Measurements from ENCODE around the gene BTBD3. TPM values are rescaled to one million over a fixed set of nuclear protein-coding genes. Genes with fewer than 3 reads are reported as not detected.

BTBD3 gene
- total and polyA plus RNA-seq, 7 donors = 14.6 to 47.6 (median 26.8) TPM

DNA sequence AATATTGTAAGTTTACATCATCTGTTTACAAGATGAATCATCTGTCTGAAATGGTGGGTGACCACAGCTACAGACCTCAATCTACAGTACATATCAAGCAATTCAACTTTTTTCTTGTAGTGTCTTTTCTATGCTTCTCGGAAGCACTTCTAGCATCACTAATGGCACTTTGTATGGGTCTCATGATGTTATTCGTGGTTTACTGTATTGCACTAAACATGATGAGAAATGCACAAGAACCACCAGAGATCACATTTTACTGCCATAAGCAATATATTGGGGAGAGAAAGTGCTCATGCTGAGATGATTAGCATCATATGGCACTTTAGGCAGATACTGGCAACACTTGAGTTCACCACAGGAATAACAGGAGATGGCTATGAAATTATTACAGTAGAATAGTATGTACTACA, 15.4 kb upstream of the BTBD3 start:
- intact Hi-C loops (cut with DNase I) = no loop called here
- no peak overlapping the region for H3K4me3 ChIP-seq
- no peaks in the 10 kb centered on the region for H3K36me3 ChIP-seq
- 76 to 87% methylated on average over 2 of the region's 2 CpGs for WGBS, 2 donors
- H3K27me3 ChIP-seq = no peaks in the 10 kb centered on the region
- TF ChIP-seq POLR2A (IDR thresholded peaks at IDR 0.05) (no peak), POLR2AphosphoS5 (IDR thresholded peaks at IDR 0.05) (no peak), EP300 (IDR thresholded peaks at IDR 0.05) (no peak)
- TF ChIP-seq, protein P1, sequence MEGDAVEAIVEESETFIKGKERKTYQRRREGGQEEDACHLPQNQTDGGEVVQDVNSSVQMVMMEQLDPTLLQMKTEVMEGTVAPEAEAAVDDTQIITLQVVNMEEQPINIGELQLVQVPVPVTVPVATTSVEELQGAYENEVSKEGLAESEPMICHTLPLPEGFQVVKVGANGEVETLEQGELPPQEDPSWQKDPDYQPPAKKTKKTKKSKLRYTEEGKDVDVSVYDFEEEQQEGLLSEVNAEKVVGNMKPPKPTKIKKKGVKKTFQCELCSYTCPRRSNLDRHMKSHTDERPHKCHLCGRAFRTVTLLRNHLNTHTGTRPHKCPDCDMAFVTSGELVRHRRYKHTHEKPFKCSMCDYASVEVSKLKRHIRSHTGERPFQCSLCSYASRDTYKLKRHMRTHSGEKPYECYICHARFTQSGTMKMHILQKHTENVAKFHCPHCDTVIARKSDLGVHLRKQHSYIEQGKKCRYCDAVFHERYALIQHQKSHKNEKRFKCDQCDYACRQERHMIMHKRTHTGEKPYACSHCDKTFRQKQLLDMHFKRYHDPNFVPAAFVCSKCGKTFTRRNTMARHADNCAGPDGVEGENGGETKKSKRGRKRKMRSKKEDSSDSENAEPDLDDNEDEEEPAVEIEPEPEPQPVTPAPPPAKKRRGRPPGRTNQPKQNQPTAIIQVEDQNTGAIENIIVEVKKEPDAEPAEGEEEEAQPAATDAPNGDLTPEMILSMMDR (IDR thresholded peaks at IDR 0.05) = no peak
- peaks cover 0 to 23% (median 11%) of the 10 kb centered on the region in 4 donors for H3K4me1 ChIP-seq
- no peak overlapping the region for H3K27ac ChIP-seq
- no peak for DNase-seq
- no peaks in the 10 kb centered on the region for H3K9me3 ChIP-seq

DNA sequence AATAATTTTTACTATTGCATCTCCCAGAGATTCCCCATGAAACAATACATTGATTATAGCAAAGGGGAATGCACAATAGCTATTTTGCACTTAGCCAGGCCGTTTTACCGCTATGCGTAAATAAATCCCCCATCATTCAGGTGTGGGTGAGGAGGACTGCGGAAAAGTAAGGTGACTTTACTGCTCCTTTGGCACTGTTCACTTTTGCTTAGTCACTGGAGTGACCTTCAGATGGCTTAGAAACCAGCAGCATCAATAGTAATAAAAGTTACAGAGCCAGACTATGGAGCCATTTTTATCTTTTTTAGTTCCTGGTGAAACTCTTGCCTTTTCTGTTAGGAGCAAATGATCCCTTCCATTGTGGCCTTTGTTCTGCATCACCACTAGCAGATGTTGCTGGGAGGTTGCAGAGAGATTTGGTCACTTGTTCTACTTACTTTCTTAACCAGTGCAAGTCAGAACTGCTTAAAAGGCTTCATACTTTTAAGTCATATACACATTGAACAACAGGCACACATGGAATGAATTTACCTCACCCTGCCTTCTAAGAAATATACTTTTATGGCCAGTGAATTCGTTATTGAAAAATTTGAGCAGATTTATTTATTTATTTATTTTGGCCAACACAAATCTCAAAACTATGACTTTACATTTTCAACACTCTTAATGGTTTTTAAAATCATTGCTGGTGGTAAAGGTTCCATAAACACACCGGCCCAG, 12.1 kb upstream of the BTBD3 start:
- H3K9me3 ChIP-seq = no peaks in the 10 kb centered on the region
- no peak overlapping the region for H3K27ac ChIP-seq
- H3K4me3 ChIP-seq = no peak overlapping the region
- DNase-seq = no peak
- TF ChIP-seq POLR2A (IDR thresholded peaks at IDR 0.05) = no peak
- TF ChIP-seq POLR2AphosphoS5 (IDR thresholded peaks at IDR 0.05) = no peak
- TF ChIP-seq EP300 (IDR thresholded peaks at IDR 0.05) = no peak
- TF ChIP-seq, protein P1 (IDR thresholded peaks at IDR 0.05) = no peak
- H3K36me3 ChIP-seq = no peaks in the 10 kb centered on the region
- WGBS, 2 donors = 82 to 92% methylated on average over 6 of the region's 6 CpGs
- peaks cover 0 to 27% (median 17%) of the 10 kb centered on the region in 4 donors for H3K4me1 ChIP-seq
- intact Hi-C loops (cut with DNase I) = no loop called here
- H3K27me3 ChIP-seq = no peaks in the 10 kb centered on the region

DNA sequence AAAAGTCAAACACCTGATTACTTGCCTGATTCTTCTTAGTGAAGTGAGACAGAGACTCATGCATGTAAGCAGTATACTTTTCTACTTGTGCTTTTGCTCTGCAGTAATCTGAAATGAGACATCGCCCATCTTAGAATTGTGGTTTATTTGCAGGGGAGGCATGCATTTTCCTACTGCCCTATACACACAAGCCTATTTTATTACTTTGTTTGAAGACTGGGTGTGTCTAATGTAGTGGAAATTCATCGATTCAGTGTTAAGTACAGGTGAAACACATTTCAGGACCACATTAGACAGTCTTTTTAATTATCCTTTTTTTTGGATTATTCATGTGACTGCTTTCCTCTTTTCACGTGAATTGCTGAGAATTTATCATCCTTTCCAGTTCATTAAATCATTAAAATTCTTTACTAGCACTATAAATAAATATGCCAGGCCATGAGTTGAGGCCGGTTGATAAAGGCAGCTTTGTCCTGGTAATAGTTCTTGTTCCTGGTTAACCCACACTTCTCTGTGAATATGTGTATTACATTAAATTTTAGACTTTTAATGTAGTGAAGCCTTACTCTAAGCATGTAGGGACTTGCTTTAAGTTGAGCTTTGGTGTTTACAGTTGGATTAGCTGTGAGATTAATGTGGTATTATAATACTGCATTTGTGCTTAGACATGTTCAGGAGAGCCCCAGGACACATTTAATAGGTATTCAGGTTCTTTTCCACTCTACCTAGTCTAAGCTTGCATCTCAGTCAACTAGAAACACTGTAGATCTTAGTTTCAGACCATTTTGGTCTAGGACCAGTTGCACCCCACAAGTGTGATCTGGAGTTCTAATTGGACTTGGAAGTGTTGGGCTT, 10.8 kb upstream of the BTBD3 start:
- Histone ChIP-seq H3K27ac (no peak overlapping the region), H3K4me1 (peaks cover 0 to 27% (median 17%) of the 10 kb centered on the region in 4 donors), H3K36me3 (no peaks in the 10 kb centered on the region), H3K27me3 (no peaks in the 10 kb centered on the region), H3K4me3 (no peak overlapping the region), H3K9me3 (no peaks in the 10 kb centered on the region)
- no peak for TF ChIP-seq POLR2A (IDR thresholded peaks at IDR 0.05)
- no peak for TF ChIP-seq POLR2AphosphoS5 (IDR thresholded peaks at IDR 0.05)
- TF ChIP-seq, protein P1 (IDR thresholded peaks at IDR 0.05) = no peak
- no peak for TF ChIP-seq EP300 (IDR thresholded peaks at IDR 0.05)
- intact Hi-C loops (cut with DNase I) = no loop called here
- 21 to 61% methylated on average over 4 of the region's 4 CpGs for WGBS, 2 donors
- no peak for DNase-seq

DNA sequence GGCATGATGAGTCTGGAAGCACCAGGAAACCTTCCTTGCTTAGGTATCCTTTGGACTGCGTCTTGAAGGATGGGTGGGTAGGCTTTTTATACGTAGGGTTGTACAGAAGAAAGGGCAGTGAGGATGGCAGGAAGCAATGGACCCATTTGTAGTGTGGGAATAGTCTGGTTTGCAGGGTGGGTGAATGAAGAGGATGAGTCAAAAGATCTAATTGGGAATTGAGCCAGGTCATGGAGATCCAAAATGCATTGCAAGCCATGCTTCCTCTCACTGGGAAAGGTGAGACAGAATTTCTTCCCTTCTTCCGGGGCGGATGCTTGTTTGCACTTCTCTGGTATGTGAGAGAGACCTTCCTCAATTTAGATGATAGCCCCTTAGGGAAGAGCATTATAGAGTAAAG, 10.1 kb upstream of the BTBD3 start:
- no peak overlapping the region for H3K4me3 ChIP-seq
- no peaks in the 10 kb centered on the region for H3K9me3 ChIP-seq
- intact Hi-C loops (cut with DNase I) = no loop called here
- H3K27ac ChIP-seq = no peak overlapping the region
- peaks cover 0 to 27% (median 19%) of the 10 kb centered on the region in 4 donors for H3K4me1 ChIP-seq
- TF ChIP-seq POLR2AphosphoS5 (IDR thresholded peaks at IDR 0.05) = no peak
- no peak for TF ChIP-seq POLR2A (IDR thresholded peaks at IDR 0.05)
- no peaks in the 10 kb centered on the region for H3K36me3 ChIP-seq
- H3K27me3 ChIP-seq = no peaks in the 10 kb centered on the region
- WGBS, 2 donors = 94 to 96% methylated on average over 4 of the region's 4 CpGs
- DNase-seq = no peak

DNA sequence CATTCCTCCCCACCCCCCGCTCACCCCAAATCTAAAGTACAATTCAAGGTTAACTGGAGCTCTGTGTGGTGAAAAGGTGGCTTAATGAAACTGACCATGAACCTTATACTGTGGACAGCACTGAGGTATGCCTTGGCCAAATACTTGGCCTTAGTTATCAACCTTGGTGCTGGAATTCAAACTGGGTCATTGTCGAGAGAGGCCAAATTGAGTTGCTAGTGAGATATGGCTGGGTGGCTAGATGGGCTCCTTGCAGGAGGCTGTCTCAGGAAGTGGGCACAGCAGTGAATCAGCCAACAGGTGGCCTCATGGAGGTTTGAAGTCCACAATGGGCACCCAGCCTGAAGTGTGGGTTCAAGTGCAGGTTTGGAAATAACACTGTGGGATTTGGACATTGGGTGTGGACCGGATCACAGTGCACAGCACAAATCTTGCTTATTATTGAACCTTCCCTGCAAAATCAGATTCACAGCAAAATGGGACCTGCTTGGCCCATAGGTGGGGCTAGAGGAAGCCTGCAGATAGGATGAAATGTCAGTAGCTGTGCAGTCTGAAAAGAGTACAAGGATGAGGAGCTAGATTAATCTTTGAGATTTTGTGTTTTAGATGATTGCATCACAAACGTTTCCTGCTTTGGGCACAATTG, 5.6 kb upstream of the BTBD3 start:
- DNase-seq = no peak
- 66 to 82% methylated on average over 4 of the region's 4 CpGs for WGBS, 2 donors
- Histone ChIP-seq H3K36me3 (no peaks in the 10 kb centered on the region), H3K27me3 (no peaks in the 10 kb centered on the region), H3K4me3 (no peak overlapping the region), H3K9me3 (no peaks in the 10 kb centered on the region), H3K27ac (no peak overlapping the region), H3K4me1 (peaks cover 0 to 21% (median 9%) of the 10 kb centered on the region in 4 donors)
- no peak for TF ChIP-seq POLR2AphosphoS5 (IDR thresholded peaks at IDR 0.05)
- TF ChIP-seq EP300 (IDR thresholded peaks at IDR 0.05) = no peak
- TF ChIP-seq, protein P1 (IDR thresholded peaks at IDR 0.05) = no peak
- TF ChIP-seq POLR2A (IDR thresholded peaks at IDR 0.05) = no peak
- intact Hi-C loops (cut with DNase I) = no loop called here
